ENCODE measurements around the gene ATP6V0A1. TPM values are rescaled to one million over a fixed set of nuclear protein-coding genes. Genes with fewer than 3 reads are reported as not detected.

ATP6V0A1 gene
- total and polyA plus RNA-seq, 4 donors: 44.4 to 203 (median 74.5) TPM

GRCh38 chr17:42484304-42484703 lies 25.6 kb downstream of the ATP6V0A1 start:
- DNase-seq: no peak
- Histone ChIP-seq H3K9ac (ENCODE audit: insufficient read depth in 1 of 2, low read length in 2 of 2) (no peak overlapping the region), H3K36me3 (ENCODE audit: control insufficient read depth in 4 of 4, insufficient read depth in 4 of 4, low read length in 4 of 4) (peaks cover 25 to 45% (median 42%) of the 10 kb centered on the region in 4 donors), H3K9me3 (ENCODE audit: control insufficient read depth in 4 of 4, insufficient read depth in 3 of 4, low read length in 3 of 4) (no peaks in the 10 kb centered on the region), H3K4me3 (no peak overlapping the region), H3K4me1 (ENCODE audit: control insufficient read depth in 5 of 5, insufficient read depth in 5 of 5, low read length in 5 of 5) (peaks cover 0 to 3% (median 0%) of the 10 kb centered on the region in 5 donors), H3K27ac (ENCODE audit: low read depth in 1 of 2, low read length in 1 of 2) (no peak overlapping the region), H3K27me3 (ENCODE audit: control insufficient read depth in 3 of 3, insufficient read depth in 3 of 3, low read length in 2 of 3) (no peaks in the 10 kb centered on the region)
- TF ChIP-seq CTCF (IDR thresholded peaks at IDR 0.05; ENCODE audit: control extremely low read depth, extremely low read depth): no peak
- 79 to 81% methylated on average over 7 of the region's 7 CpGs for WGBS, 2 donors
- no peak for ATAC-seq (ENCODE audit: insufficient read depth, low FRiP score)

- Histone ChIP-seq H3K9me3 (ENCODE audit: control insufficient read depth in 4 of 4, insufficient read depth in 3 of 4, low read length in 3 of 4) (no peaks in the 10 kb centered on the region), H3K27me3 (ENCODE audit: control insufficient read depth in 3 of 3, insufficient read depth in 3 of 3, low read length in 2 of 3) (no peaks in the 10 kb centered on the region), H3K9ac (ENCODE audit: insufficient read depth in 1 of 2, low read length in 2 of 2) (no peak overlapping the region), H3K4me1 (ENCODE audit: control insufficient read depth in 5 of 5, insufficient read depth in 5 of 5, low read length in 5 of 5) (peaks cover 0 to 3% (median 0%) of the 10 kb centered on the region in 5 donors), H3K27ac (ENCODE audit: low read depth in 1 of 2, low read length in 1 of 2) (no peak overlapping the region), H3K36me3 (ENCODE audit: control insufficient read depth in 4 of 4, insufficient read depth in 4 of 4, low read length in 4 of 4) (peaks cover 25 to 44% (median 39%) of the 10 kb centered on the region in 4 donors), H3K4me3 (no peak overlapping the region)
- TF ChIP-seq CTCF (IDR thresholded peaks at IDR 0.05; ENCODE audit: control extremely low read depth, extremely low read depth): no peak
- DNase-seq (no peak), ATAC-seq (ENCODE audit: insufficient read depth, low FRiP score) (no peak)
Observed at GRCh38 chr17:42485680-42486079, 27.0 kb downstream of the ATP6V0A1 start.

- no peak overlapping the region for H3K27ac ChIP-seq (ENCODE audit: low read depth in 1 of 2, low read length in 1 of 2)
- no peaks in the 10 kb centered on the region for H3K9me3 ChIP-seq (ENCODE audit: control insufficient read depth in 4 of 4, insufficient read depth in 3 of 4, low read length in 3 of 4)
- H3K4me3 ChIP-seq: no peak overlapping the region
- no peak for TF ChIP-seq CTCF (IDR thresholded peaks at IDR 0.05; ENCODE audit: control extremely low read depth, extremely low read depth)
- no peak overlapping the region for H3K9ac ChIP-seq (ENCODE audit: insufficient read depth in 1 of 2, low read length in 2 of 2)
- peaks cover 0 to 2% (median 0%) of the 10 kb centered on the region in 5 donors for H3K4me1 ChIP-seq (ENCODE audit: control insufficient read depth in 5 of 5, insufficient read depth in 5 of 5, low read length in 5 of 5)
- H3K27me3 ChIP-seq (ENCODE audit: control insufficient read depth in 3 of 3, insufficient read depth in 3 of 3, low read length in 2 of 3): no peaks in the 10 kb centered on the region
- peaks cover 23 to 37% (median 30%) of the 10 kb centered on the region in 4 donors for H3K36me3 ChIP-seq (ENCODE audit: control insufficient read depth in 4 of 4, insufficient read depth in 4 of 4, low read length in 4 of 4)
- DNase-seq (no peak), ATAC-seq (ENCODE audit: insufficient read depth, low FRiP score) (no peak)
- WGBS, 2 donors: 70 to 81% methylated on average over 1 of the region's 1 CpG
Observed at GRCh38 chr17:42488032-42488431, 29.4 kb downstream of the ATP6V0A1 start.

- ATAC-seq (ENCODE audit: insufficient read depth, low FRiP score) (no peak), DNase-seq (peak in 2 of 3 donors; percentile 10 to 33)
- Histone ChIP-seq H3K4me1 (ENCODE audit: control insufficient read depth in 5 of 5, insufficient read depth in 5 of 5, low read length in 5 of 5) (peaks cover 0 to 4% (median 0%) of the 10 kb centered on the region in 5 donors), H3K9ac (ENCODE audit: insufficient read depth in 1 of 2, low read length in 2 of 2) (no peak overlapping the region), H3K27me3 (ENCODE audit: control insufficient read depth in 3 of 3, insufficient read depth in 3 of 3, low read length in 2 of 3) (no peaks in the 10 kb centered on the region), H3K27ac (ENCODE audit: low read depth in 1 of 2, low read length in 1 of 2) (no peak overlapping the region), H3K36me3 (ENCODE audit: control insufficient read depth in 4 of 4, insufficient read depth in 4 of 4, low read length in 4 of 4) (peaks cover 16 to 38% (median 26%) of the 10 kb centered on the region in 4 donors), H3K4me3 (no peak overlapping the region), H3K9me3 (ENCODE audit: control insufficient read depth in 4 of 4, insufficient read depth in 3 of 4, low read length in 3 of 4) (no peaks in the 10 kb centered on the region)
- no peak for TF ChIP-seq CTCF (IDR thresholded peaks at IDR 0.05; ENCODE audit: control extremely low read depth, extremely low read depth)
- 70 to 84% methylated on average over 3 of the region's 3 CpGs for WGBS, 2 donors
Observed at GRCh38 chr17:42493319-42493718, 34.6 kb downstream of the ATP6V0A1 start.
